ENCODE measurements around the gene MSLN.

MSLN gene

GRCh38 chr16:723695-724094 lies 36.8 kb upstream of the MSLN start:
- no peak for FAIRE-seq

GRCh38 chr16:724188-725040 lies 36.1 kb upstream of the MSLN start:
- FAIRE-seq = no peak

- FAIRE-seq = no peak
Measured at GRCh38 chr16:725041-725376, 35.5 kb upstream of the MSLN start.

GRCh38 chr16:725463-726187 lies 34.9 kb upstream of the MSLN start:
- FAIRE-seq = no peak

GRCh38 chr16:726188-726437 lies 34.4 kb upstream of the MSLN start:
- FAIRE-seq = no peak

- no peak for FAIRE-seq
Measured at GRCh38 chr16:726438-727290, 33.9 kb upstream of the MSLN start, which contains the start of the genes CCDC78 and HAGHL. Gene CCDC78, minus strand, starts transcription at chr16:726443. Its CDS starts 76 bp downstream, at chr16:726367. Gene HAGHL, plus strand, starts transcription at chr16:727106. Its CDS starts 404 bp downstream, at chr16:727510.

- no peak for FAIRE-seq
Measured at GRCh38 chr16:727291-727977, 33.1 kb upstream of the MSLN start.

GRCh38 chr16:728131-728889 lies 32.2 kb upstream of the MSLN start:
- no peak for FAIRE-seq

GRCh38 chr16:728890-729744 lies 31.4 kb upstream of the MSLN start:
- FAIRE-seq = no peak

- no peak for FAIRE-seq
Measured at GRCh38 chr16:729768-730665, 30.5 kb upstream of the MSLN start.

GRCh38 chr16:730666-731509 lies 29.6 kb upstream of the MSLN start:
- FAIRE-seq = no peak

GRCh38 chr16:732332-732731 lies 28.2 kb upstream of the MSLN start:
- FAIRE-seq = no peak

GRCh38 chr16:732936-733335 lies 27.6 kb upstream of the MSLN start:
- FAIRE-seq = no peak

GRCh38 chr16:733382-734207 lies 26.9 kb upstream of the MSLN start:
- no peak for FAIRE-seq

- no peak for FAIRE-seq
Measured at GRCh38 chr16:734208-734980, 26.1 kb upstream of the MSLN start.

GRCh38 chr16:734981-735881 lies 25.3 kb upstream of the MSLN start:
- FAIRE-seq = no peak

Measured in endometrium (tissue), 2 donors.